Measurements from ENCODE around the gene DRAM1. TPM values are rescaled to one million over a fixed set of nuclear protein-coding genes. Genes with fewer than 3 reads are reported as not detected.

Gene DRAM1
- total and polyA plus RNA-seq, 3 donors from 2014 or later: 4.4 to 13.1 (median 4.5) TPM

GRCh38 chr12:101830367-101831325, 46.7 kb upstream of the DRAM1 start, which contains the start of gene GNPTAB:
Gene GNPTAB, minus strand, starts transcription at chr12:101830959. Its CDS starts 284 bp downstream, at chr12:101830675.
- 0% methylated on average over 11 to 71 of the region's 96 CpGs for WGBS, 2 donors

DNA sequence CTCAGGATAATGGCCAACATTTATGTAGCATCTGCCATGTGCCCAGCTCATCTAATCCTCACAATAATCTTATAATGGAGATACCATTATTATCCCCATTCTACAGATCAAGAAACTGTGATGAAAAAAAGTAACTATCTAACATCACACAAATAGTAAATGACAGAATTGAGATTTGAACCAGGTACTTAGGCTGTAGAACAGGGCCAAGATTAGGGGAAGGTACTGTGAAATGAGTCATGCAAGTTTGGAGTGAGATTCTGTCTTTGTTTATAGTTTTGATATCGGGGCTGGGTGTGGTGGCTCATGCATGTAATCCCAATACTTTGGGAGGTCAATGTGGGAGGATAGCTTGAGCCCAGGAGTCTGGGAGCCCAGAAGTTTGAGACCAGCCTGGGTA, 45.4 kb upstream of the DRAM1 start:
- no peak for TF ChIP-seq POLR2A (IDR thresholded peaks at IDR 0.05)
- TF ChIP-seq, protein P1, sequence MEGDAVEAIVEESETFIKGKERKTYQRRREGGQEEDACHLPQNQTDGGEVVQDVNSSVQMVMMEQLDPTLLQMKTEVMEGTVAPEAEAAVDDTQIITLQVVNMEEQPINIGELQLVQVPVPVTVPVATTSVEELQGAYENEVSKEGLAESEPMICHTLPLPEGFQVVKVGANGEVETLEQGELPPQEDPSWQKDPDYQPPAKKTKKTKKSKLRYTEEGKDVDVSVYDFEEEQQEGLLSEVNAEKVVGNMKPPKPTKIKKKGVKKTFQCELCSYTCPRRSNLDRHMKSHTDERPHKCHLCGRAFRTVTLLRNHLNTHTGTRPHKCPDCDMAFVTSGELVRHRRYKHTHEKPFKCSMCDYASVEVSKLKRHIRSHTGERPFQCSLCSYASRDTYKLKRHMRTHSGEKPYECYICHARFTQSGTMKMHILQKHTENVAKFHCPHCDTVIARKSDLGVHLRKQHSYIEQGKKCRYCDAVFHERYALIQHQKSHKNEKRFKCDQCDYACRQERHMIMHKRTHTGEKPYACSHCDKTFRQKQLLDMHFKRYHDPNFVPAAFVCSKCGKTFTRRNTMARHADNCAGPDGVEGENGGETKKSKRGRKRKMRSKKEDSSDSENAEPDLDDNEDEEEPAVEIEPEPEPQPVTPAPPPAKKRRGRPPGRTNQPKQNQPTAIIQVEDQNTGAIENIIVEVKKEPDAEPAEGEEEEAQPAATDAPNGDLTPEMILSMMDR (IDR thresholded peaks at IDR 0.05): no peak
- no peak for DNase-seq
- H3K27me3 ChIP-seq: no peaks in the 10 kb centered on the region
- H3K4me3 ChIP-seq: no peak overlapping the region
- H3K9me3 ChIP-seq: no peaks in the 10 kb centered on the region
- no peaks in the 10 kb centered on the region for H3K36me3 ChIP-seq (ENCODE audit: low read depth, missing control alignments)
- WGBS, 2 donors: 88 to 96% methylated on average over 1 of the region's 1 CpG
- intact Hi-C loops (cut with DNase I; ENCODE audit: low total_unique reads): loop anchor here (10.0 kb wide), 1 partner anchor 57 kb away; no protein-coding TSS in a partner anchor
- H3K4me1 ChIP-seq: peaks cover 3% of the 10 kb centered on the region
- no peak overlapping the region for H3K27ac ChIP-seq

More at GRCh38 chr12:101830367-101831325, 46.7 kb upstream of the DRAM1 start, which contains the start of gene GNPTAB:
- Histone ChIP-seq H3K36me3 (ENCODE audit: low read depth, missing control alignments) (no peaks in the 10 kb centered on the region), H3K4me1 (peaks cover 3% of the 10 kb centered on the region), H3K27me3 (no peaks in the 10 kb centered on the region), H3K4me3 (peak within 1 kb of the TSS; percentile 68 to 82), H3K9me3 (no peaks in the 10 kb centered on the region), H3K27ac (peak within 1 kb of the TSS; percentile 59 to 79)
- intact Hi-C loops (cut with DNase I; ENCODE audit: low total_unique reads): loop anchor here (10.0 kb wide), 1 partner anchor 56 kb away; no protein-coding TSS in a partner anchor
- peak; percentile 95 for DNase-seq
- TF ChIP-seq, protein P1 (IDR thresholded peaks at IDR 0.05): peak; percentile 55 to 90 (median 74)
- TF ChIP-seq POLR2A (IDR thresholded peaks at IDR 0.05): no peak

GRCh38 chr12:101838628-101839323, 38.6 kb upstream of the DRAM1 start:
- no peak for TF ChIP-seq POLR2A (IDR thresholded peaks at IDR 0.05)
- TF ChIP-seq, protein P1 (IDR thresholded peaks at IDR 0.05): no peak
- Histone ChIP-seq H3K27me3 (no peaks in the 10 kb centered on the region), H3K4me3 (no peak overlapping the region), H3K4me1 (no peaks in the 10 kb centered on the region), H3K9me3 (no peaks in the 10 kb centered on the region), H3K27ac (no peak overlapping the region), H3K36me3 (ENCODE audit: low read depth, missing control alignments) (no peaks in the 10 kb centered on the region)
- WGBS, 2 donors: 80 to 87% methylated on average over 3 of the region's 3 CpGs
- DNase-seq: no peak
- intact Hi-C loops (cut with DNase I; ENCODE audit: low total_unique reads): loop anchor here (10.0 kb wide), 1 partner anchor 64 kb away; no protein-coding TSS in a partner anchor

DNA sequence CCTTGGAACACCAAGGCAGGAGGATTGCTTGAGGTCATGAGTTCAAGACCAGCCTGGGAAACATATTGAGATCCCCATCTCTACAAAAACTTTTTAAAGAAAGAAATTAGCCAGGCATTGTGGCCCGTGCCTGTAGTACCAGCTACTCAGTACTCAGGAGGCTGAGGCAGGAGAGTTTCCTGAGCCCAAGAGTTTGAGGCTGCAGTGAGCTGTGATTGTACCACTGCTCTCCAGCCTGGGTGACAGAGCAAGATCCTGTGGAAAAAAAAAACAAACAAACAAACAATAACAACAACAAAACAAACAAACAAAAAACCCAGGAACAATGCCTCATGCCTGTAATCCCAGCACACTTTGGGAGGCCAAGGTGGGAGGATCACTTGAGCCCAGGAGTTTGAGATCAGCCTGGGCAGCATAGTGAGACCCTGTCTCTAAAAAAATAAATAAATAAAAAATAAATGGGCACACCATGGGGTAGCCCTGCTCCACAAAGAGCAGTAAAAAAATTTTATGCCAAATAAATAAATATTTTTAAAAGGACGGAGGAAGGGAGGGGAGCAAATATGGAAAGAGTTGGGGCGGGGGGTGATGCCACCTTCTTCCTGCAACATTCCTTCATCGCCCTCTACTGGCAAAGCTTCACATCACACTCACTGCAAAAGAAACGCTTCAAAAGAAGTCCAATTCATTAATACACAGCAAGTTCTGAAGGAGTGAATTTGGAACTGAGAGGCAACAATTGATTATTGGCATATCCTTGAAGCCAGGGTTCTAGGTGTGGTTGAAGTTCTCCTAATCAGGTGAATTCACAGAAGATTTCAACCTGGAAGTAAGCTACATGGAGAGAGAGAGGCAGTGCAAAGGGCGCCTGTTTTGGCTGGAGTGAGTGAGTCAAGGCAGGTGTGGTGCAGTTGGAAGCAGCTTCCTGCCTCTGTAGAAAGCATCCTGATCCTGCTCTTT, 37.8 kb upstream of the DRAM1 start:
- intact Hi-C loops (cut with DNase I; ENCODE audit: low total_unique reads): loop anchor here (10.0 kb wide), 1 partner anchor 65 kb away; no protein-coding TSS in a partner anchor
- TF ChIP-seq, protein P1 (IDR thresholded peaks at IDR 0.05): peak; percentile 47 to 87 (median 60)
- TF ChIP-seq POLR2A (IDR thresholded peaks at IDR 0.05): no peak
- no peaks in the 10 kb centered on the region for H3K36me3 ChIP-seq (ENCODE audit: low read depth, missing control alignments)
- DNase-seq: peak; percentile 81
- H3K4me3 ChIP-seq: no peak overlapping the region
- H3K9me3 ChIP-seq: no peaks in the 10 kb centered on the region
- no peaks in the 10 kb centered on the region for H3K27me3 ChIP-seq
- no peaks in the 10 kb centered on the region for H3K4me1 ChIP-seq
- 39 to 46% methylated on average over 6 of the region's 6 CpGs for WGBS, 2 donors
- no peak overlapping the region for H3K27ac ChIP-seq
